ENCODE data around the gene SNX20. TPM values are rescaled to one million over a fixed set of nuclear protein-coding genes. Genes with fewer than 3 reads are reported as not detected.

SNX20 gene
- total RNA-seq, 1 donor = not detected

- H3K4me3 ChIP-seq (ENCODE audit: low read depth, low read length) = no peak overlapping the region
- TF ChIP-seq, protein P1, sequence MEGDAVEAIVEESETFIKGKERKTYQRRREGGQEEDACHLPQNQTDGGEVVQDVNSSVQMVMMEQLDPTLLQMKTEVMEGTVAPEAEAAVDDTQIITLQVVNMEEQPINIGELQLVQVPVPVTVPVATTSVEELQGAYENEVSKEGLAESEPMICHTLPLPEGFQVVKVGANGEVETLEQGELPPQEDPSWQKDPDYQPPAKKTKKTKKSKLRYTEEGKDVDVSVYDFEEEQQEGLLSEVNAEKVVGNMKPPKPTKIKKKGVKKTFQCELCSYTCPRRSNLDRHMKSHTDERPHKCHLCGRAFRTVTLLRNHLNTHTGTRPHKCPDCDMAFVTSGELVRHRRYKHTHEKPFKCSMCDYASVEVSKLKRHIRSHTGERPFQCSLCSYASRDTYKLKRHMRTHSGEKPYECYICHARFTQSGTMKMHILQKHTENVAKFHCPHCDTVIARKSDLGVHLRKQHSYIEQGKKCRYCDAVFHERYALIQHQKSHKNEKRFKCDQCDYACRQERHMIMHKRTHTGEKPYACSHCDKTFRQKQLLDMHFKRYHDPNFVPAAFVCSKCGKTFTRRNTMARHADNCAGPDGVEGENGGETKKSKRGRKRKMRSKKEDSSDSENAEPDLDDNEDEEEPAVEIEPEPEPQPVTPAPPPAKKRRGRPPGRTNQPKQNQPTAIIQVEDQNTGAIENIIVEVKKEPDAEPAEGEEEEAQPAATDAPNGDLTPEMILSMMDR (IDR thresholded peaks at IDR 0.05; ENCODE audit: insufficient read depth, low read length) = no peak
- DNase-seq (ENCODE audit: low read depth) = no peak
Measured at GRCh38 chr16:50711862-50712559, 30.9 kb upstream of the SNX20 start.

- TF ChIP-seq, protein P1 (IDR thresholded peaks at IDR 0.05; ENCODE audit: insufficient read depth, low read length) = no peak
- no peak for DNase-seq (ENCODE audit: low read depth)
Measured at GRCh38 chr16:50711040-50711439, 29.9 kb upstream of the SNX20 start.

DNA sequence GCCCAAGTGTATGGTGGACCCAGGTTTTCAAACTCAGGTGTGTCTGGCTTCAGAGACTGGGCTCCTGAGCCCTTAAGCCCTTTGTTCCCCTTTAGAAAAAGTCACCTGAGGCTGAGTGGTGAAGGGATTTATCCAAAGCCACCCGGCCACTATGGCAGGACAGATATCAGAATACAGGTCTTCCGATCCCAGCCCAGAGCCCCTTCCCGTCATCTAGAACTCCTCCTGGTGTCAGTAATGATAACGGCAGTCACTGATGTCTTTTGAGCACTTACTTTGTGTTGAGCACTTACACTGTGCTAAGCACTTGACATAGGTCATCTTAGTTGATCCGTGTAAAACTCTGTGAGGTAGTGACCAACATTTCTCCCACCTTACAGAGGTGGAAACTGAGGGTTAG, 28.9 kb upstream of the SNX20 start:
- TF ChIP-seq, protein P1 (IDR thresholded peaks at IDR 0.05; ENCODE audit: insufficient read depth, low read length) = no peak
- H3K4me3 ChIP-seq (ENCODE audit: low read depth, low read length) = no peak overlapping the region
- DNase-seq (ENCODE audit: low read depth) = no peak

More at GRCh38 chr16:50711040-50711439, 29.9 kb upstream of the SNX20 start:
- no peak overlapping the region for H3K4me3 ChIP-seq (ENCODE audit: low read depth, low read length)

DNA sequence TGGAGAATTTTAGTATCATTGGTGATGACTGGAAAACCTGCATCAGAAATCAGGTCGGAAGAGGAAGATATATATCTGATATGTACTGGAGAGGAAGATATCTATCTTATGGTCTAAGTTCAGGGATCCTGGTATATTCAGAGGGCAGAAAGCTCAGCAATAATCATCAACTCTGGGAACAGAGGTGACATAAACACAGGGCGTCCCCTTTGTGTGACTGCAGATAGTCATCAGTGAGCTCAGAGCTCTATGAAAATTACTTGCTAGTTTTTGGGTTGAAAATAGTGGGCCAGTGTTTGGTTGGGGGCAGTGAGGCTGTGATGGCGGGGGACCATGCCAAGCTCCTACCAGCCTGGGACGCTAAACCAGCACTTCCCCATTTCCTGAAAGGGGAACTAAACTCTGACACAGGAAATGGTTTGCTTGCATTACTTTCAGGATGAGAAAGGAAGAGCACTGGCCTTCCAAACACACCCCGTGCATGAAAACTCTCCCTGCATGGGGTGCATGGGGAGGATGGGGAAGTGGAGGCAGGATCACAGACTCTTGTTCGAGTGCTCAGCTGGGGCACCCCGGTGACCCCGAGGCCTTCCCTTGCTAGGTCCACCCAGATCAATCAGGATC, 28.1 kb upstream of the SNX20 start:
- no peak for DNase-seq (ENCODE audit: low read depth)
- TF ChIP-seq, protein P1 (IDR thresholded peaks at IDR 0.05; ENCODE audit: insufficient read depth, low read length) = no peak
- H3K4me3 ChIP-seq (ENCODE audit: low read depth, low read length) = no peak overlapping the region

DNA sequence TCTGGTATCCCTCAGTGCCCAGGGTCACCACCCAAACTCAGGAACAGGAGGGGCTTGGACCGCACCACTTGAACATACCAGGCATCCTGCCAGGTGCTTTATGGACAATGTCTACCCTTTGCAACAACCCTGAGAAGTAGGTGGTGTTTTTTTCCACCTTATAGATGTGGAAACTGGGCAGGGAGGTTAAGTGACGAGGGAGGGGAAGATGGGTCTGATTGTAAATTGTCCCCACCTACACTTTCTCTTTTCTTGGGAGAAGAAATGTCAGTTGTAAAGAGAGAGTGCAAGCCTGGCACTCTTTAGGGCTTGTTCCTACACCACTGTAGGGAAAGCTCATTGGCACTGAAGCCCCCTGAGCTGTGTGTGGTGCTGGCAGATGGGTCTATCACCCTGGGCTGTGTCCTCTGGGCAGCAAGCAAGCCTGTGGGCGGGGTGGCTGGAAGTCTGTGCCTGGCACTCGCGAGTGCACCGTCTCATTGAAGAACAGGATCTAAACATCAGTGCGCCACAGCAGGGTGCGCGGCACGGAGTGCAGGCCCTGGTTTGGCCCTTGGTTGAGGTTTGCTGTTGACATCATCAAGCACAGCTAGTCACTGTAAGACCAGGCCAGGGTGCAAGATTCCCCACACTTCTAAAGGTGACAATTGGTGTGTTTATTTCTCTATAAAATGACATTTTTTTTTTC, 27.4 kb upstream of the SNX20 start:
- H3K4me3 ChIP-seq (ENCODE audit: low read depth, low read length) = no peak overlapping the region
- TF ChIP-seq, protein P1 (IDR thresholded peaks at IDR 0.05; ENCODE audit: insufficient read depth, low read length) = no peak
- DNase-seq (ENCODE audit: low read depth) = no peak

GRCh38 chr16:50706250-50706649, 25.1 kb upstream of the SNX20 start:
- TF ChIP-seq, protein P1 (IDR thresholded peaks at IDR 0.05; ENCODE audit: insufficient read depth, low read length) = no peak
- no peak overlapping the region for H3K4me3 ChIP-seq (ENCODE audit: low read depth, low read length)
- no peak for DNase-seq (ENCODE audit: low read depth)

Measured in fibroblast of the aortic adventitia (primary cell).